Stimulated activated naive CD8-positive, alpha-beta T cell treated with anti-CD3 and anti-CD28 coated beads, Interleukin-15, Interleukin-2, amounts not matched to agents 100 ng/mL and 50 ng/mL, for 24 hours (primary cell): ENCODE data around the gene RMND1.
A peak's percentile ranks its signal among the peaks of the same experiment; 100 is the strongest.
"Not testable (repeated sequence)": the region's sequence is repeated elsewhere in the genome, so short reads cannot be mapped to it uniquely, and the experiment has no call there.

ENCODE experiments used
- H3K27ac Mint-ChIP-seq: one replicate; pipeline ENCODE4 v1.8.0; 2021; ENCODE audit warnings: mild to moderate bottlenecking, mixed read lengths
- H3K27me3 Mint-ChIP-seq: one replicate; pipeline ENCODE4 v1.8.0; 2021; ENCODE audit warnings: mixed read lengths
- H3K36me3 Mint-ChIP-seq: one replicate; pipeline ENCODE4 v1.8.0; 2021; ENCODE audit warnings: low read depth, mixed read lengths
- H3K4me1 Mint-ChIP-seq: one replicate; pipeline ENCODE4 v1.8.0; 2021; ENCODE audit warnings: low read depth, mixed read lengths
- H3K4me3 Mint-ChIP-seq: one replicate; pipeline ENCODE4 v1.8.0; 2021; ENCODE audit warnings: mild to moderate bottlenecking, mixed read lengths
- H3K9me3 Mint-ChIP-seq: one replicate; pipeline ENCODE4 v1.8.0; 2021; ENCODE audit warnings: mixed read lengths

Gene RMND1

GRCh38 chr6:151478670-151479069 lies 26.7 kb upstream of the RMND1 start:
- no peaks in the 10 kb centered on the region for H3K27me3 Mint-ChIP-seq
- no peaks in the 10 kb centered on the region for H3K36me3 Mint-ChIP-seq
- no peak overlapping the region for H3K27ac Mint-ChIP-seq
- H3K4me1 Mint-ChIP-seq, result peaks cover 25% of the 10 kb centered on the region
- no peak overlapping the region for H3K4me3 Mint-ChIP-seq
- H3K9me3 Mint-ChIP-seq, result no peaks in the 10 kb centered on the region

- no peaks in the 10 kb centered on the region for H3K9me3 Mint-ChIP-seq
- H3K27ac Mint-ChIP-seq, result no peak overlapping the region
- no peaks in the 10 kb centered on the region for H3K27me3 Mint-ChIP-seq
- no peaks in the 10 kb centered on the region for H3K36me3 Mint-ChIP-seq
- peaks cover 21% of the 10 kb centered on the region for H3K4me1 Mint-ChIP-seq
- no peak overlapping the region for H3K4me3 Mint-ChIP-seq
These were observed 25.8 kb upstream of the RMND1 start for GRCh38 chr6:151477726-151478125.

- no peak overlapping the region for H3K4me3 Mint-ChIP-seq
- H3K36me3 Mint-ChIP-seq, result no peaks in the 10 kb centered on the region
- H3K27ac Mint-ChIP-seq, result no peak overlapping the region
- peaks cover 7% of the 10 kb centered on the region for H3K4me1 Mint-ChIP-seq
- no peaks in the 10 kb centered on the region for H3K9me3 Mint-ChIP-seq
- no peaks in the 10 kb centered on the region for H3K27me3 Mint-ChIP-seq
These were observed 24.0 kb upstream of the RMND1 start for GRCh38 chr6:151475653-151476523.

- Mint-ChIP-seq H3K4me3 (no peak overlapping the region), H3K4me1 (no peaks in the 10 kb centered on the region)
These were observed 12.8 kb upstream of the RMND1 start for GRCh38 chr6:151464702-151465101.

GRCh38 chr6:151461673-151462072 lies 9.7 kb upstream of the RMND1 start:
- no peaks in the 10 kb centered on the region for H3K27me3 Mint-ChIP-seq
- no peak overlapping the region for H3K4me3 Mint-ChIP-seq
- no peak overlapping the region for H3K27ac Mint-ChIP-seq
- peaks cover 35% of the 10 kb centered on the region for H3K36me3 Mint-ChIP-seq
- no peaks in the 10 kb centered on the region for H3K4me1 Mint-ChIP-seq
- no peaks in the 10 kb centered on the region for H3K9me3 Mint-ChIP-seq

More at GRCh38 chr6:151464702-151465101, 12.8 kb upstream of the RMND1 start:
- H3K27ac Mint-ChIP-seq, result no peak overlapping the region
- no peaks in the 10 kb centered on the region for H3K9me3 Mint-ChIP-seq
- no peaks in the 10 kb centered on the region for H3K27me3 Mint-ChIP-seq
- peaks cover 32% of the 10 kb centered on the region for H3K36me3 Mint-ChIP-seq

- Mint-ChIP-seq H3K4me1 (peaks cover 25% of the 10 kb centered on the region), H3K36me3 (peaks cover 27% of the 10 kb centered on the region)
- not testable (repeated sequence) for H3K9me3 Mint-ChIP-seq, H3K27ac Mint-ChIP-seq, H3K4me3 Mint-ChIP-seq, H3K27me3 Mint-ChIP-seq
These were observed 3.9 kb upstream of the RMND1 start for GRCh38 chr6:151455751-151456398.

- Mint-ChIP-seq H3K36me3 (peaks cover 20% of the 10 kb centered on the region), H3K27ac (peak overlapping the region; percentile 84), H3K27me3 (no peaks in the 10 kb centered on the region), H3K4me3 (peak overlapping the region; percentile 99), H3K4me1 (peaks cover 37% of the 10 kb centered on the region), H3K9me3 (no peaks in the 10 kb centered on the region)
These were observed 963 bp upstream of the RMND1 start for GRCh38 chr6:151452750-151453427.

GRCh38 chr6:151451417-151451949 lies 443 bp downstream of the RMND1 start:
- H3K27me3 Mint-ChIP-seq, result no peaks in the 10 kb centered on the region
- peaks cover 19% of the 10 kb centered on the region for H3K36me3 Mint-ChIP-seq
- peaks cover 38% of the 10 kb centered on the region for H3K4me1 Mint-ChIP-seq
- H3K27ac Mint-ChIP-seq, result peak overlapping the region; percentile 94
- H3K4me3 Mint-ChIP-seq, result peak overlapping the region; percentile 99
- H3K9me3 Mint-ChIP-seq, result no peaks in the 10 kb centered on the region

GRCh38 chr6:151450928-151451327 lies 998 bp downstream of the RMND1 start:
- Mint-ChIP-seq H3K27ac (peak overlapping the region; percentile 94), H3K4me3 (peak overlapping the region; percentile 99), H3K4me1 (peaks cover 41% of the 10 kb centered on the region), H3K36me3 (peaks cover 19% of the 10 kb centered on the region)
- H3K9me3 Mint-ChIP-seq, H3K27me3 Mint-ChIP-seq: not testable (repeated sequence)

GRCh38 chr6:151448623-151449022 lies 3.3 kb downstream of the RMND1 start:
- H3K27ac Mint-ChIP-seq, result no peak overlapping the region
- no peaks in the 10 kb centered on the region for H3K9me3 Mint-ChIP-seq
- peaks cover 25% of the 10 kb centered on the region for H3K36me3 Mint-ChIP-seq
- H3K27me3 Mint-ChIP-seq, result no peaks in the 10 kb centered on the region
- no peak overlapping the region for H3K4me3 Mint-ChIP-seq
- peaks cover 43% of the 10 kb centered on the region for H3K4me1 Mint-ChIP-seq

GRCh38 chr6:151447237-151447636 lies 4.7 kb downstream of the RMND1 start:
- Mint-ChIP-seq H3K4me1 (peaks cover 36% of the 10 kb centered on the region), H3K27ac (no peak overlapping the region), H3K36me3 (peaks cover 23% of the 10 kb centered on the region), H3K27me3 (no peaks in the 10 kb centered on the region), H3K4me3 (no peak overlapping the region), H3K9me3 (no peaks in the 10 kb centered on the region)

- H3K4me1 Mint-ChIP-seq, result peaks cover 36% of the 10 kb centered on the region
- no peak overlapping the region for H3K4me3 Mint-ChIP-seq
- no peak overlapping the region for H3K27ac Mint-ChIP-seq
- H3K9me3 Mint-ChIP-seq, result no peaks in the 10 kb centered on the region
- H3K27me3 Mint-ChIP-seq, result no peaks in the 10 kb centered on the region
- H3K36me3 Mint-ChIP-seq, result peaks cover 19% of the 10 kb centered on the region
These were observed 6.4 kb downstream of the RMND1 start for GRCh38 chr6:151445482-151445881.

GRCh38 chr6:151443911-151444621 lies 7.9 kb downstream of the RMND1 start:
- peaks cover 37% of the 10 kb centered on the region for H3K4me1 Mint-ChIP-seq
- no peaks in the 10 kb centered on the region for H3K9me3 Mint-ChIP-seq
- H3K4me3 Mint-ChIP-seq, result no peak overlapping the region
- H3K36me3 Mint-ChIP-seq, result peaks cover 17% of the 10 kb centered on the region
- peak overlapping the region; percentile 13 for H3K27ac Mint-ChIP-seq
- H3K27me3 Mint-ChIP-seq, result no peaks in the 10 kb centered on the region

- Mint-ChIP-seq H3K27me3 (no peaks in the 10 kb centered on the region), H3K27ac (peak overlapping the region; percentile 13), H3K4me1 (peaks cover 35% of the 10 kb centered on the region), H3K36me3 (peaks cover 17% of the 10 kb centered on the region), H3K9me3 (no peaks in the 10 kb centered on the region), H3K4me3 (no peak overlapping the region)
These were observed 8.5 kb downstream of the RMND1 start for GRCh38 chr6:151443454-151443853.
